ENCODE measurements around the gene S100A2. TPM values are rescaled to one million over a fixed set of nuclear protein-coding genes. Genes with fewer than 3 reads are reported as not detected.
A peak's percentile ranks its signal among the peaks of the same experiment; 100 is the strongest.

The S100A2 gene
- total and polyA plus RNA-seq, 2 of the 13 experiments (the other 11 are each of a cell fraction or from before 2014, with no cell fraction given): 1.2 TPM

- TF ChIP-seq CREB1 (IDR thresholded peaks at IDR 0.05) (no peak), CREB1 (CRISPR knock-in tag; IDR thresholded peaks at IDR 0.05) (no peak), TEAD3 (CRISPR knock-in tag; optimal IDR thresholded peaks at IDR 0.05; ENCODE audit: borderline replicate concordance) (peak; percentile 63), PCBP2 (optimal IDR thresholded peaks at IDR 0.05; ENCODE audit: low read depth, low read length, poor library complexity, severe bottlenecking) (no peak), MAX (IDR thresholded peaks at IDR 0.05) (no peak), YY1 (IDR thresholded peaks at IDR 0.05; ENCODE audit: insufficient read depth, insufficient replicate concordance, low read depth, low read length) (no peak), AHR (CRISPR knock-in tag; IDR thresholded peaks at IDR 0.05) (no peak), ZZZ3 (CRISPR knock-in tag; IDR thresholded peaks at IDR 0.05; ENCODE audit: borderline replicate concordance) (no peak), SAFB2 (CRISPR knock-in tag; IDR thresholded peaks at IDR 0.05; ENCODE audit: borderline replicate concordance, low read depth) (no peak), SNRNP70 (IDR thresholded peaks at IDR 0.05; ENCODE audit: low read depth, low read length) (no peak), SRSF1 (optimal IDR thresholded peaks at IDR 0.05; ENCODE audit: low read depth, low read length) (no peak), HNF4G (IDR thresholded peaks at IDR 0.05; ENCODE audit: borderline replicate concordance, low read depth, low read length) (no peak), HNF4G (CRISPR knock-in tag; IDR thresholded peaks at IDR 0.05; ENCODE audit: borderline replicate concordance, low read depth) (no peak), RBFOX2 (IDR thresholded peaks at IDR 0.05; ENCODE audit: low read depth, low read length) (peak; percentile 19; the same call in 1 of the 2 replicates), XRCC5 (optimal IDR thresholded peaks at IDR 0.05; ENCODE audit: low read length) (no peak), RBM39 (IDR thresholded peaks at IDR 0.05; ENCODE audit: low read depth, low read length, poor library complexity, severe bottlenecking) (no peak), ZNF569 (CRISPR knock-in tag; IDR thresholded peaks at IDR 0.05; ENCODE audit: borderline replicate concordance) (no peak), ZNF121 (CRISPR knock-in tag; IDR thresholded peaks at IDR 0.05) (no peak), ZNF160 (CRISPR knock-in tag; IDR thresholded peaks at IDR 0.05) (0 out of 2 replicates have a peak, but pooled peaks have one; percentile 47), ATF7-NPFF (CRISPR knock-in tag; IDR thresholded peaks at IDR 0.05; ENCODE audit: low read depth) (0 out of 2 replicates have a peak, but pooled peaks have one; percentile 34), ZGPAT (CRISPR knock-in tag; IDR thresholded peaks at IDR 0.05) (no peak), RAD51 (IDR thresholded peaks at IDR 0.05; ENCODE audit: borderline replicate concordance) (no peak), TAF1 (CRISPR knock-in tag; IDR thresholded peaks at IDR 0.05) (no peak)
- TF ChIP-seq, protein P1, sequence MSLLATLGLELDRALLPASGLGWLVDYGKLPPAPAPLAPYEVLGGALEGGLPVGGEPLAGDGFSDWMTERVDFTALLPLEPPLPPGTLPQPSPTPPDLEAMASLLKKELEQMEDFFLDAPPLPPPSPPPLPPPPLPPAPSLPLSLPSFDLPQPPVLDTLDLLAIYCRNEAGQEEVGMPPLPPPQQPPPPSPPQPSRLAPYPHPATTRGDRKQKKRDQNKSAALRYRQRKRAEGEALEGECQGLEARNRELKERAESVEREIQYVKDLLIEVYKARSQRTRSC (CRISPR knock-in tag; IDR thresholded peaks at IDR 0.05; ENCODE audit: low read depth): no peak
- TF ChIP-seq, protein P2, sequence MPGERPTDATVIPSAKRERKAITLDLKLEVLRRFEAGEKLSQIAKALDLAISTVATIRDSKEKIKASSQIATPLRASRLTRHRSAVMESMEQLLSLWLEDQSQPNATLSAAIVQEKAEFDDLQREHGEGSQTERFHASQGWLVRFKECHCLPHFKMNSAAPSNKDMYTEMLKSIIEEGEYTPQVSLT (CRISPR knock-in tag; IDR thresholded peaks at IDR 0.05; ENCODE audit: borderline replicate concordance, low read depth): no peak
- TF ChIP-seq, protein P3, sequence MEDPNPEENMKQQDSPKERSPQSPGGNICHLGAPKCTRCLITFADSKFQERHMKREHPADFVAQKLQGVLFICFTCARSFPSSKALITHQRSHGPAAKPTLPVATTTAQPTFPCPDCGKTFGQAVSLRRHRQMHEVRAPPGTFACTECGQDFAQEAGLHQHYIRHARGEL (CRISPR knock-in tag; IDR thresholded peaks at IDR 0.05): 0 out of 2 replicates have a peak, but pooled peaks have one; percentile 62
- TF ChIP-seq, protein P4, sequence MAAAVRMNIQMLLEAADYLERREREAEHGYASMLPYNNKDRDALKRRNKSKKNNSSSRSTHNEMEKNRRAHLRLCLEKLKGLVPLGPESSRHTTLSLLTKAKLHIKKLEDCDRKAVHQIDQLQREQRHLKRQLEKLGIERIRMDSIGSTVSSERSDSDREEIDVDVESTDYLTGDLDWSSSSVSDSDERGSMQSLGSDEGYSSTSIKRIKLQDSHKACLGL (CRISPR knock-in tag; IDR thresholded peaks at IDR 0.05): peak; percentile 78; the same call in 1 of the 2 replicates
Measured at GRCh38 chr1:153608089-153608682, 42.5 kb upstream of the S100A2 start (continued).

Data from HepG2 (cell line).